ENCODE data around the gene NEMP1. TPM values are rescaled to one million over a fixed set of nuclear protein-coding genes. Genes with fewer than 3 reads are reported as not detected.
"Not testable (repeated sequence)": the region's sequence is repeated elsewhere in the genome, so short reads cannot be mapped to it uniquely, and the experiment has no call there.

The NEMP1 gene
- polyA plus RNA-seq, 12 donors, result 15.0 to 150 (median 22.3) TPM

GRCh38 chr12:57058454-57058853 lies 20.1 kb downstream of the NEMP1 start:
- no peak for DNase-seq

- DNase-seq, result no peak
Observed at GRCh38 chr12:57057067-57057751, 21.4 kb downstream of the NEMP1 start.

GRCh38 chr12:57055824-57056223 lies 22.8 kb downstream of the NEMP1 start:
- no peak for DNase-seq

GRCh38 chr12:57053901-57054300 lies 24.7 kb downstream of the NEMP1 start:
- DNase-seq, result not testable (repeated sequence)

- DNase-seq, result not testable (repeated sequence)
Observed at GRCh38 chr12:57053146-57053545, 25.4 kb downstream of the NEMP1 start.

- DNase-seq, result no peak
Observed at GRCh38 chr12:57051011-57051410, 27.6 kb downstream of the NEMP1 start.

GRCh38 chr12:57049890-57050289 lies 28.7 kb downstream of the NEMP1 start, which contains the start of gene MYO1A:
Gene MYO1A, minus strand, starts transcription at chr12:57050129. Its CDS starts 1,806 bp downstream, at chr12:57048323.
- no peak for DNase-seq

GRCh38 chr12:57049119-57049446 lies 29.5 kb downstream of the NEMP1 start:
- no peak for DNase-seq

GRCh38 chr12:57048423-57049118 lies 30.0 kb downstream of the NEMP1 start:
- DNase-seq, result no peak

- DNase-seq, result no peak
Observed at GRCh38 chr12:57047981-57048380, 30.6 kb downstream of the NEMP1 start.

- DNase-seq, result no peak
Observed at GRCh38 chr12:57046947-57047890, 31.4 kb downstream of the NEMP1 start.

- no peak for DNase-seq
Observed at GRCh38 chr12:57046086-57046791, 32.4 kb downstream of the NEMP1 start.

GRCh38 chr12:57044889-57045288 lies 33.7 kb downstream of the NEMP1 start:
- DNase-seq, result no peak

GRCh38 chr12:57044468-57044867 lies 34.1 kb downstream of the NEMP1 start:
- no peak for DNase-seq

- no peak for DNase-seq
Observed at GRCh38 chr12:57042695-57043094, 35.9 kb downstream of the NEMP1 start.

GRCh38 chr12:57040750-57041149 lies 37.8 kb downstream of the NEMP1 start:
- no peak for DNase-seq

- no peak for DNase-seq
Observed at GRCh38 chr12:57040211-57040610, 38.4 kb downstream of the NEMP1 start.

GRCh38 chr12:57039016-57039798 lies 39.4 kb downstream of the NEMP1 start:
- no peak for DNase-seq

GRCh38 chr12:57037264-57037663 lies 41.3 kb downstream of the NEMP1 start:
- DNase-seq, result no peak

GRCh38 chr12:57033431-57033830 lies 45.2 kb downstream of the NEMP1 start:
- DNase-seq, result no peak

GRCh38 chr12:57031789-57032188 lies 46.8 kb downstream of the NEMP1 start:
- no peak for DNase-seq
